DND-41 (cell line): ENCODE data around the gene WNT3.
"Not testable (repeated sequence)": the region's sequence is repeated elsewhere in the genome, so short reads cannot be mapped to it uniquely, and the experiment has no call there.

Experiments
- ATAC-seq: fragments of 200-7000 bp; cut with Tn5 transposase; 3 replicates; pipeline ENCODE4 v1.9.1; 2021; ENCODE audit warnings: low read depth; ENCODE audit not compliant: insufficient read depth
- DNase-seq: peaks from one replicate; pipeline ENCODE4 v3.0.0-alpha.2; 2020
- H2AFZ ChIP-seq: 2 replicates; pipeline ENCODE4 v1.6.0; 2012; ENCODE audit warnings: low read depth, low read length
- H3K27ac ChIP-seq: 2 replicates; pipeline ENCODE4 v1.5.1; 2012; ENCODE audit warnings: low read length, inconsistent platforms
- H3K27me3 ChIP-seq: fragments of 200-600 bp; sonication (generic); 2 replicates; pipeline ENCODE4 v1.6.0; 2012; ENCODE audit warnings: low read length, mild to moderate bottlenecking, inconsistent platforms; ENCODE audit not compliant: insufficient read depth, poor library complexity
- H3K36me3 ChIP-seq: 2 replicates; pipeline ENCODE4 v1.5.1; 2012; ENCODE audit warnings: low read length, inconsistent platforms; ENCODE audit not compliant: insufficient read depth
- H3K4me1 ChIP-seq: 2 replicates; pipeline ENCODE4 v1.5.1; 2012; ENCODE audit warnings: mild to moderate bottlenecking, low read length; ENCODE audit not compliant: insufficient read depth
- H3K4me2 ChIP-seq: 2 replicates; pipeline ENCODE4 v1.6.0; 2012; ENCODE audit warnings: mild to moderate bottlenecking, moderate library complexity, low read length, inconsistent platforms; ENCODE audit not compliant: insufficient read depth
- H3K4me3 ChIP-seq, 2 experiments: fragments of 200-600 bp in 1 of 2; shearing (Covaris generic) in 1 of 2; 2 replicates each; pipeline ENCODE4 v1.5.1; 2012 to 2016; ENCODE audit warnings: inconsistent platforms in 2 of 2, low read length in 2 of 2, mild to moderate bottlenecking in 2 of 2, low read depth in 1 of 2, moderate library complexity in 1 of 2
- H3K79me2 ChIP-seq: 2 replicates; pipeline ENCODE4 v1.6.0; 2012; ENCODE audit warnings: low read length, inconsistent platforms; ENCODE audit not compliant: insufficient read depth
- H3K9ac ChIP-seq: 2 replicates; pipeline ENCODE4 v1.6.0; 2012; ENCODE audit warnings: low read depth, mild to moderate bottlenecking, inconsistent platforms, low read length, moderate library complexity
- H3K9me3 ChIP-seq: 2 replicates; pipeline ENCODE4 v1.5.1; 2012; ENCODE audit warnings: low read length, moderate library complexity, mild to moderate bottlenecking, inconsistent platforms; ENCODE audit not compliant: insufficient read depth, severe bottlenecking
- H4K20me1 ChIP-seq: 2 replicates; pipeline ENCODE4 v1.6.0; 2012; ENCODE audit warnings: low read length; ENCODE audit not compliant: insufficient read depth
- CTCF ChIP-seq: IDR thresholded peaks from 2 replicates; pipeline ENCODE4 v1.5.1; 2012; ENCODE audit warnings: borderline replicate concordance, low read length, moderate library complexity, mild to moderate bottlenecking; ENCODE audit not compliant: poor library complexity, severe bottlenecking; ENCODE audit errors: extremely low read depth
- EZH2 ChIP-seq: IDR thresholded peaks from 3 replicates; pipeline ENCODE4 v1.6.1; 2012; ENCODE audit warnings: borderline replicate concordance, low read depth, mild to moderate bottlenecking, moderate library complexity, low read length, inconsistent platforms; ENCODE audit not compliant: severe bottlenecking

WNT3 gene

GRCh38 chr17:46847204-46848191, 29.0 kb upstream of the WNT3 start:
- H3K79me2 ChIP-seq = no peaks in the 10 kb centered on the region
- H3K27me3 ChIP-seq = no peaks in the 10 kb centered on the region
- no peak overlapping the region for H3K4me2 ChIP-seq
- no peak overlapping the region for H3K27ac ChIP-seq
- DNase-seq = no peak
- H3K9ac ChIP-seq = no peak overlapping the region
- H3K4me1 ChIP-seq = no peaks in the 10 kb centered on the region
- no peak overlapping the region for H3K4me3 ChIP-seq
- no peaks in the 10 kb centered on the region for H3K36me3 ChIP-seq
- TF ChIP-seq CTCF (no peak), EZH2 (no peak)
- ATAC-seq = no peak
- no peak overlapping the region for H2AFZ ChIP-seq
- no peaks in the 10 kb centered on the region for H4K20me1 ChIP-seq
- H3K9me3 ChIP-seq = peaks cover 6% of the 10 kb centered on the region

GRCh38 chr17:46842835-46843234, 24.3 kb upstream of the WNT3 start:
- H4K20me1 ChIP-seq = no peaks in the 10 kb centered on the region
- no peaks in the 10 kb centered on the region for H3K4me1 ChIP-seq
- H3K4me3 ChIP-seq = no peak overlapping the region
- no peak for TF ChIP-seq EZH2
- peak; percentile 75 for TF ChIP-seq CTCF
- H3K79me2 ChIP-seq = no peaks in the 10 kb centered on the region
- ATAC-seq (no peak), DNase-seq (peak; percentile 13)
- H3K4me2 ChIP-seq = no peak overlapping the region
- H2AFZ ChIP-seq = no peak overlapping the region
- H3K36me3 ChIP-seq = no peaks in the 10 kb centered on the region
- no peaks in the 10 kb centered on the region for H3K27me3 ChIP-seq
- peaks cover 6% of the 10 kb centered on the region for H3K9me3 ChIP-seq
- H3K9ac ChIP-seq = no peak overlapping the region
- H3K27ac ChIP-seq = no peak overlapping the region

DNA sequence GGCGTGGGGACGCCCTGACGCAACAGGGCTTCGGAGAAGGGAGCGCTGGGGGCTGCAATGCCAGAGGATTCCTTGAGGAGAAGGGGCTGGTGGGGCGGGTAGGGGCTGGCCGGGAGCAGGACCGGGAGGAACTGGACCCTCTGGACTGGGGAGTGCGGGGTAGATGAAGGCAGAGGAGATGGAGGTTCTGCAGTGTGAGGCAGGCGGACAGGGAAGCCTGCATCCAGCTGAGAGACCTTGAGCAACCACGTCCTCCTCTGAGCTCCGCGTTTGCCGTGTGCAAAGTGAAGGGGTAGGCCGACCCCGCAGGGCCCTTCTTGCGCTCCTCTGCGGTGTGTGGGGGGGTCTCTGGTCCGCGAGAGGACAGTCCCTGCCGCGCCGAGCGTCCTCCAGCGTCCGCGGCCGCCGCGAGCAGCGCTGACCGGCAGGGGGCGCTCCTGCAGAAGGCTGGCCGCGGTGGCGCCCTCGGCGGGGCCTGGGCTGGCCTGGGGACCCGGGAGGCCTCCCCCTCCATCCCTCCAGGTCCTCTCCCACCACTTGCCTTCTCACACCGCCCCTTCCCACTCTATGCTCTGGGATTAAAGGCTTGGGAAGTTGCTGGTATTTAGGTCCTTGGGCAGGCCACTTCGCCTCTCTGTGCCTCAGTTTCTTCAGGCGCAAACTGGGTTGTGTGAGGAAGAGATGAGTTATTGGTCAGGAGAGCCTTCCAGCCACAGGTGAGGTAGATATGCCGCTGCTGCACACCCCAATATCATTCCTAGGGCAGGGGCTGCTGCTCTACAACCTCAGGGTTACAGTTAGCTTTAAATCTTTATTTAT, 23.3 kb upstream of the WNT3 start:
- H3K79me2 ChIP-seq = no peaks in the 10 kb centered on the region
- H4K20me1 ChIP-seq = no peaks in the 10 kb centered on the region
- no peak overlapping the region for H3K27ac ChIP-seq
- no peaks in the 10 kb centered on the region for H3K4me1 ChIP-seq
- H3K36me3 ChIP-seq = no peaks in the 10 kb centered on the region
- H3K9me3 ChIP-seq = peaks cover 6% of the 10 kb centered on the region
- no peak overlapping the region for H2AFZ ChIP-seq
- no peak overlapping the region for H3K9ac ChIP-seq
- H3K4me2 ChIP-seq = no peak overlapping the region
- TF ChIP-seq CTCF (no peak), EZH2 (no peak)
- no peak overlapping the region for H3K4me3 ChIP-seq
- DNase-seq = no peak
- no peaks in the 10 kb centered on the region for H3K27me3 ChIP-seq
- no peak for ATAC-seq

DNA sequence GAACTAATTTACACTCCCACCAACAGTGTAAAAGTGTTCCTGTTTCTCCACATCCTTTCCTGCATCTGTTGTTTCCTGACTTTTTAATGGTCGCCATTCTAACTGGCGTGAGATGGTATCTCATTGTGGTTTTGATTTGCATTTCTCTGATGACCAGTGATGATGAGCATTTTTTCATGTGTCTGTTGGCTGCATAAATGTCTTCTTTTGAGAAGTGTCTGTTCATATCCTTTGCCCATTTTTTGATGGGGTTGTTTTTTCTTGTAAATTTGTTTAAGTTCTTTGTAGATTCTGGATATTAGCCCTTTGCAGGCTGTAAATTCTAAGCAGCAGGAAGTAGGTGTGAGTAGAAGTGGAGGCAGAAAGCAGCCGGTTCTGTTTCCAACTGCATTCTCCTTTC, 22.1 kb upstream of the WNT3 start:
- H3K4me3 ChIP-seq, H3K9ac ChIP-seq, H4K20me1 ChIP-seq, H3K4me1 ChIP-seq, ATAC-seq, H2AFZ ChIP-seq, H3K79me2 ChIP-seq, DNase-seq, H3K9me3 ChIP-seq, H3K36me3 ChIP-seq, H3K4me2 ChIP-seq, H3K27ac ChIP-seq, H3K27me3 ChIP-seq: not testable (repeated sequence)
